HEK293 (cell line): ENCODE results near the gene NPM3.

Experiments used
- BCL11B ChIP-seq: fragments of 450-650 bp; formaldehyde crosslinking; IDR thresholded peaks from 2 replicates; pipeline ENCODE4 v1.5.1; 2016; ENCODE audit warnings: low read depth, missing biosample characterization, missing genetic modification characterization
- EGR2 ChIP-seq: fragments of 450-650 bp; formaldehyde crosslinking; IDR thresholded peaks from 2 replicates; pipeline ENCODE4 v1.5.1; 2016; ENCODE audit warnings: low read depth, missing biosample characterization, missing genetic modification characterization
- GLIS1 ChIP-seq: fragments of 450-650 bp; formaldehyde crosslinking; IDR thresholded peaks from 2 replicates; pipeline ENCODE4 v1.5.1; 2016; ENCODE audit warnings: missing biosample characterization, missing genetic modification characterization
- OVOL3 ChIP-seq: fragments of 450-650 bp; formaldehyde crosslinking; IDR thresholded peaks from 2 replicates; pipeline ENCODE4 v1.5.1; 2016; ENCODE audit warnings: missing biosample characterization, missing genetic modification characterization
- REPIN1 ChIP-seq: fragments of 450-650 bp; formaldehyde crosslinking; IDR thresholded peaks from 2 replicates; pipeline ENCODE4 v1.5.1; 2017; ENCODE audit warnings: missing biosample characterization, missing genetic modification characterization, low read depth
- SCRT1 ChIP-seq: fragments of 450-650 bp; formaldehyde crosslinking; IDR thresholded peaks from 2 replicates; pipeline ENCODE4 v1.5.1; 2016; ENCODE audit warnings: missing biosample characterization, missing genetic modification characterization, borderline replicate concordance
- SP2 ChIP-seq: fragments of 450-650 bp; formaldehyde crosslinking; IDR thresholded peaks from 2 replicates; pipeline ENCODE4 v1.5.1; 2016; ENCODE audit warnings: missing biosample characterization, missing genetic modification characterization
- ZBTB1 ChIP-seq: fragments of 450-650 bp; formaldehyde crosslinking; IDR thresholded peaks from 2 replicates; pipeline ENCODE4 v1.5.1; 2016; ENCODE audit warnings: missing biosample characterization, missing genetic modification characterization
- ZBTB17 ChIP-seq: fragments of 450-650 bp; formaldehyde crosslinking; IDR thresholded peaks from 2 replicates; pipeline ENCODE4 v1.5.1; 2016; ENCODE audit warnings: missing biosample characterization, missing genetic modification characterization
- ZNF10 ChIP-seq: fragments of 450-650 bp; formaldehyde crosslinking; IDR thresholded peaks from 2 replicates; pipeline ENCODE4 v1.5.1; 2017; ENCODE audit warnings: missing biosample characterization, missing genetic modification characterization
- ZNF112 ChIP-seq: fragments of 450-650 bp; formaldehyde crosslinking; IDR thresholded peaks from 2 replicates; pipeline ENCODE4 v1.5.0; 2017; ENCODE audit warnings: missing biosample characterization, missing genetic modification characterization
- ZNF157 ChIP-seq: fragments of 450-650 bp; formaldehyde crosslinking; IDR thresholded peaks from 2 replicates; pipeline ENCODE4 v1.5.1; 2016; ENCODE audit warnings: missing biosample characterization, missing genetic modification characterization
- ZNF239 ChIP-seq: fragments of 450-650 bp; formaldehyde crosslinking; IDR thresholded peaks from 2 replicates; pipeline ENCODE4 v1.5.1; 2016; ENCODE audit warnings: missing biosample characterization, missing genetic modification characterization
- ZNF311 ChIP-seq: fragments of 450-650 bp; formaldehyde crosslinking; IDR thresholded peaks from 2 replicates; pipeline ENCODE4 v1.5.1; 2017; ENCODE audit warnings: missing biosample characterization, missing genetic modification characterization, borderline replicate concordance
- ZNF324 ChIP-seq: fragments of 450-650 bp; formaldehyde crosslinking; IDR thresholded peaks from 2 replicates; pipeline ENCODE4 v1.5.1; 2016; ENCODE audit warnings: missing biosample characterization, missing genetic modification characterization
- ZNF423 ChIP-seq: fragments of 450-650 bp; formaldehyde crosslinking; IDR thresholded peaks from 2 replicates; pipeline ENCODE4 v1.5.1; 2016; ENCODE audit warnings: missing biosample characterization, missing genetic modification characterization
- ZNF501 ChIP-seq: fragments of 450-650 bp; formaldehyde crosslinking; IDR thresholded peaks from 2 replicates; pipeline ENCODE4 v1.5.1; 2016; ENCODE audit warnings: missing biosample characterization, missing genetic modification characterization
- ZNF549 ChIP-seq: fragments of 450-650 bp; IDR thresholded peaks from 2 replicates; pipeline ENCODE4 v1.5.1; 2018; ENCODE audit warnings: missing biosample characterization, missing genetic modification characterization, mild to moderate bottlenecking, inconsistent platforms, moderate library complexity
- ZNF654 ChIP-seq: fragments of 450-650 bp; formaldehyde crosslinking; IDR thresholded peaks from 2 replicates; pipeline ENCODE4 v1.5.1; 2016; ENCODE audit warnings: low read depth, missing biosample characterization, missing genetic modification characterization
- ZNF747 ChIP-seq: fragments of 450-650 bp; formaldehyde crosslinking; IDR thresholded peaks from 2 replicates; pipeline ENCODE4 v1.5.1; 2016; ENCODE audit warnings: missing biosample characterization, missing genetic modification characterization
- ZNF777 ChIP-seq: fragments of 450-650 bp; formaldehyde crosslinking; IDR thresholded peaks from 2 replicates; pipeline ENCODE4 v1.5.1; 2017; ENCODE audit warnings: missing biosample characterization, missing genetic modification characterization, borderline replicate concordance
- TF ChIP-seq, protein P1 (sequence below): fragments of 450-650 bp; formaldehyde crosslinking; conservative IDR thresholded peaks from 2 replicates; pipeline ENCODE4 v1.5.1; 2016; ENCODE audit warnings: low read depth, missing biosample characterization, missing genetic modification characterization
- TF ChIP-seq, protein P2 (sequence below): fragments of 450-650 bp; formaldehyde crosslinking; IDR thresholded peaks from 2 replicates; pipeline ENCODE4 v1.5.1; 2016; ENCODE audit warnings: missing biosample characterization, missing genetic modification characterization
- TF ChIP-seq, protein P3 (sequence below): fragments of 450-650 bp; formaldehyde crosslinking; IDR thresholded peaks from 2 replicates; pipeline ENCODE4 v1.5.1; 2016; ENCODE audit warnings: missing biosample characterization, missing genetic modification characterization

The NPM3 gene

DNA sequence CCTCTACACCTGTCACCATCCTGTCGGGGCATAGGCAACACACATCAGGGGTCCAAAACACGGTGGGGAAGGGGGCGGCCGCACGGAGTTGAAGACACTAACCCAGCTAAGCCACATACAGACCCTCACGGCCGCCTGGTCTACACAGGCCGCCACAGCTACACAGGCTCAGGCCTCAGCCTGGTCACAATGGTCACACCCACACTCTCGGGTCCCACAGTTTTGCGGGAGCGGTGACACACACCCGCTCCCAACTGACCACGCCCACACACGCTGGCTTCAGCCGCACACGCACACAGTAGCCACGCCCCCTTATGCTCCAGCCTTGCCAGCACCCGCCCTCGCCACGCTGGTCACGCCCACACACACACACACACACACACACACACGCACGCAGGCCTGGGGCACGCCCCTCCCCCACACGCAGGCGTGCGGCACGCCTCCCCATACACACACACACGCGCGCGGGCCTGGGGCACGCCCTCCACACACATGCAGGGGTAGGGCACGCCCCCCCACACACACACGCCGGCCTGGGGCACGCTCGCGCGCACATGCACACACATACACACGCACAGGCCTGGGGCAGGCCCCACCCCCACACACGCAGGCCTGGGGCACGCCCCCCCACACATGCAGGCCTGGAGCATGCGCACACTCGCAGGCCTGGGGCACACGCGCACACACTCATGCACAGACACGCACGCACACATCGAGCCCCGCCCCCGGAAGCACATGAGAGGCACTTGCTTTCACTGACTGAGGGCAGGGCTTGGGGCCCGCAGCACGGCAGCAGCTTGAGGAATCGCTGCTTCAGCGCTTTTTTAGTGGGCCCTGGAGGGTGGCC is 47.3 kb upstream of the NPM3 start (continued):
- peak; percentile 91; the same call in 1 of the 2 replicates for TF ChIP-seq ZNF747 (tag by site-specific recombination)
- no peak for TF ChIP-seq ZNF654 (tag by site-specific recombination)
- TF ChIP-seq EGR2 = peak; percentile 100
- peak; percentile 47; the same call in 1 of the 2 replicates for TF ChIP-seq ZNF423 (tag by site-specific recombination)
- TF ChIP-seq, protein P1, sequence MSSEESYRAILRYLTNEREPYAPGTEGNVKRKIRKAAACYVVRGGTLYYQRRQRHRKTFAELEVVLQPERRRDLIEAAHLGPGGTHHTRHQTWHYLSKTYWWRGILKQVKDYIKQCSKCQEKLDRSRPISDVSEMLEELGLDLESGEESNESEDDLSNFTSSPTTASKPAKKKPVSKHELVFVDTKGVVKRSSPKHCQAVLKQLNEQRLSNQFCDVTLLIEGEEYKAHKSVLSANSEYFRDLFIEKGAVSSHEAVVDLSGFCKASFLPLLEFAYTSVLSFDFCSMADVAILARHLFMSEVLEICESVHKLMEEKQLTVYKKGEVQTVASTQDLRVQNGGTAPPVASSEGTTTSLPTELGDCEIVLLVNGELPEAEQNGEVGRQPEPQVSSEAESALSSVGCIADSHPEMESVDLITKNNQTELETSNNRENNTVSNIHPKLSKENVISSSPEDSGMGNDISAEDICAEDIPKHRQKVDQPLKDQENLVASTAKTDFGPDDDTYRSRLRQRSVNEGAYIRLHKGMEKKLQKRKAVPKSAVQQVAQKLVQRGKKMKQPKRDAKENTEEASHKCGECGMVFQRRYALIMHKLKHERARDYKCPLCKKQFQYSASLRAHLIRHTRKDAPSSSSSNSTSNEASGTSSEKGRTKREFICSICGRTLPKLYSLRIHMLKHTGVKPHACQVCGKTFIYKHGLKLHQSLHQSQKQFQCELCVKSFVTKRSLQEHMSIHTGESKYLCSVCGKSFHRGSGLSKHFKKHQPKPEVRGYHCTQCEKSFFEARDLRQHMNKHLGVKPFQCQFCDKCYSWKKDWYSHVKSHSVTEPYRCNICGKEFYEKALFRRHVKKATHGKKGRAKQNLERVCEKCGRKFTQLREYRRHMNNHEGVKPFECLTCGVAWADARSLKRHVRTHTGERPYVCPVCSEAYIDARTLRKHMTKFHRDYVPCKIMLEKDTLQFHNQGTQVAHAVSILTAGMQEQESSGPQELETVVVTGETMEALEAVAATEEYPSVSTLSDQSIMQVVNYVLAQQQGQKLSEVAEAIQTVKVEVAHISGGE (tag by site-specific recombination) = 0 out of 2 replicates have a peak, but pooled peaks have one; percentile 21
- TF ChIP-seq ZNF777 (tag by site-specific recombination) = peak; percentile 87; the same call in 1 of the 2 replicates
- peak; percentile 97 for TF ChIP-seq SP2
- 0 out of 2 replicates have a peak, but pooled peaks have one; percentile 69 for TF ChIP-seq ZBTB1 (tag by site-specific recombination)
- TF ChIP-seq, protein P2, sequence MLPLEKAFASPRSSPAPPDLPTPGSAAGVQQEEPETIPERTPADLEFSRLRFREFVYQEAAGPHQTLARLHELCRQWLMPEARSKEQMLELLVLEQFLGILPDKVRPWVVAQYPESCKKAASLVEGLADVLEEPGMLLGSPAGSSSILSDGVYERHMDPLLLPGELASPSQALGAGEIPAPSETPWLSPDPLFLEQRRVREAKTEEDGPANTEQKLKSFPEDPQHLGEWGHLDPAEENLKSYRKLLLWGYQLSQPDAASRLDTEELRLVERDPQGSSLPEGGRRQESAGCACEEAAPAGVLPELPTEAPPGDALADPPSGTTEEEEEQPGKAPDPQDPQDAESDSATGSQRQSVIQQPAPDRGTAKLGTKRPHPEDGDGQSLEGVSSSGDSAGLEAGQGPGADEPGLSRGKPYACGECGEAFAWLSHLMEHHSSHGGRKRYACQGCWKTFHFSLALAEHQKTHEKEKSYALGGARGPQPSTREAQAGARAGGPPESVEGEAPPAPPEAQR (tag by site-specific recombination) = peak; percentile 100
- peak; percentile 49; the same call in 1 of the 2 replicates for TF ChIP-seq BCL11B (tag by site-specific recombination)
- TF ChIP-seq ZBTB17 (tag by site-specific recombination) = peak; percentile 91
- TF ChIP-seq GLIS1 (tag by site-specific recombination) = peak; percentile 83
- no peak for TF ChIP-seq SCRT1 (tag by site-specific recombination)
- TF ChIP-seq ZNF10 = no peak; the same call in 1 of the 2 replicates
- TF ChIP-seq ZNF549 (tag by site-specific recombination) = no peak
- TF ChIP-seq OVOL3 (tag by site-specific recombination) = no peak; the same call in 1 of the 2 replicates
- peak; percentile 100 for TF ChIP-seq ZNF324 (tag by site-specific recombination)
- TF ChIP-seq ZNF157 (tag by site-specific recombination) = no peak
- TF ChIP-seq, protein P3, sequence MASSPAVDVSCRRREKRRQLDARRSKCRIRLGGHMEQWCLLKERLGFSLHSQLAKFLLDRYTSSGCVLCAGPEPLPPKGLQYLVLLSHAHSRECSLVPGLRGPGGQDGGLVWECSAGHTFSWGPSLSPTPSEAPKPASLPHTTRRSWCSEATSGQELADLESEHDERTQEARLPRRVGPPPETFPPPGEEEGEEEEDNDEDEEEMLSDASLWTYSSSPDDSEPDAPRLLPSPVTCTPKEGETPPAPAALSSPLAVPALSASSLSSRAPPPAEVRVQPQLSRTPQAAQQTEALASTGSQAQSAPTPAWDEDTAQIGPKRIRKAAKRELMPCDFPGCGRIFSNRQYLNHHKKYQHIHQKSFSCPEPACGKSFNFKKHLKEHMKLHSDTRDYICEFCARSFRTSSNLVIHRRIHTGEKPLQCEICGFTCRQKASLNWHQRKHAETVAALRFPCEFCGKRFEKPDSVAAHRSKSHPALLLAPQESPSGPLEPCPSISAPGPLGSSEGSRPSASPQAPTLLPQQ (tag by site-specific recombination) = peak; percentile 96
- no peak for TF ChIP-seq ZNF311
- peak; percentile 62; the same call in 1 of the 2 replicates for TF ChIP-seq ZNF239
- TF ChIP-seq ZNF112 (tag by site-specific recombination) = no peak
- TF ChIP-seq ZNF501 (tag by site-specific recombination) = peak; percentile 98
- TF ChIP-seq REPIN1 = peak; percentile 28; the same call in 1 of the 2 replicates
- TF ChIP-seq, all 188 proteins: peak for 95
